ENCODE data around the gene TNNI2. TPM values are rescaled to one million over a fixed set of nuclear protein-coding genes. Genes with fewer than 3 reads are reported as not detected.
A peak's percentile ranks its signal among the peaks of the same experiment; 100 is the strongest.
"Not testable (repeated sequence)": the region's sequence is repeated elsewhere in the genome, so short reads cannot be mapped to it uniquely, and the experiment has no call there.

The TNNI2 gene
- polyA plus RNA-seq, 1 donor from 2014 or later, result 8.0 TPM

GRCh38 chr11:1874441-1875092 is 35.8 kb downstream of the TNNI2 start:
- H3K4me3 Mint-ChIP-seq, H3K27ac Mint-ChIP-seq, H3K9me3 Mint-ChIP-seq, H3K36me3 Mint-ChIP-seq, H3K27me3 Mint-ChIP-seq: not testable (repeated sequence)
- peaks cover 0 to 24% (median 18%) of the 10 kb centered on the region in 3 donors for H3K4me1 Mint-ChIP-seq

GRCh38 chr11:1875093-1875850 is 36.5 kb downstream of the TNNI2 start:
- H3K36me3 Mint-ChIP-seq, result no peaks in the 10 kb centered on the region
- H3K27me3 Mint-ChIP-seq, result no peaks in the 10 kb centered on the region
- peak overlapping the region in 2 of 3 donors; percentile 23 to 56 for H3K27ac Mint-ChIP-seq
- no peak overlapping the region for H3K4me3 Mint-ChIP-seq
- H3K4me1 Mint-ChIP-seq, result peaks cover 4 to 29% (median 21%) of the 10 kb centered on the region in 3 donors
- H3K9me3 Mint-ChIP-seq, result no peaks in the 10 kb centered on the region

GRCh38 chr11:1875851-1876301 is 37.1 kb downstream of the TNNI2 start:
- not testable (repeated sequence) for H3K9me3 Mint-ChIP-seq, H3K4me3 Mint-ChIP-seq, H3K27me3 Mint-ChIP-seq, H3K36me3 Mint-ChIP-seq, H3K27ac Mint-ChIP-seq
- peaks cover 8 to 28% (median 19%) of the 10 kb centered on the region in 3 donors for H3K4me1 Mint-ChIP-seq

- H3K4me1 Mint-ChIP-seq, result peaks cover 10 to 25% (median 17%) of the 10 kb centered on the region in 3 donors
- H3K27me3 Mint-ChIP-seq, result no peaks in the 10 kb centered on the region
- H3K36me3 Mint-ChIP-seq, result no peaks in the 10 kb centered on the region
- no peak overlapping the region for H3K27ac Mint-ChIP-seq
- no peaks in the 10 kb centered on the region for H3K9me3 Mint-ChIP-seq
- H3K4me3 Mint-ChIP-seq, result no peak overlapping the region
Observed at GRCh38 chr11:1876361-1877063, 37.7 kb downstream of the TNNI2 start.

- Mint-ChIP-seq H3K36me3 (no peaks in the 10 kb centered on the region), H3K27me3 (no peaks in the 10 kb centered on the region), H3K4me3 (no peak overlapping the region), H3K27ac (peak overlapping the region in 1 of 3 donors; percentile 76), H3K9me3 (no peaks in the 10 kb centered on the region), H3K4me1 (peaks cover 10 to 21% (median 16%) of the 10 kb centered on the region in 3 donors)
Observed at GRCh38 chr11:1877211-1878136, 38.7 kb downstream of the TNNI2 start.

- H3K27ac Mint-ChIP-seq, result peak overlapping the region in 2 of 3 donors; percentile 45 to 76
Observed at GRCh38 chr11:1878137-1879031, 39.6 kb downstream of the TNNI2 start.

GRCh38 chr11:1879342-1879940 is 40.7 kb downstream of the TNNI2 start:
- Mint-ChIP-seq H3K4me1 (peaks cover 10 to 17% (median 14%) of the 10 kb centered on the region in 3 donors), H3K9me3 (no peaks in the 10 kb centered on the region), H3K27me3 (no peaks in the 10 kb centered on the region), H3K27ac (peak overlapping the region in 2 of 3 donors; percentile 45 to 81), H3K36me3 (no peaks in the 10 kb centered on the region), H3K4me3 (peak overlapping the region in 1 of 4 donors; percentile 72)

More at GRCh38 chr11:1878137-1879031, 39.6 kb downstream of the TNNI2 start:
- H3K4me3 Mint-ChIP-seq, result no peak overlapping the region
- no peaks in the 10 kb centered on the region for H3K27me3 Mint-ChIP-seq
- peaks cover 10 to 17% (median 14%) of the 10 kb centered on the region in 3 donors for H3K4me1 Mint-ChIP-seq
- H3K9me3 Mint-ChIP-seq, result no peaks in the 10 kb centered on the region
- H3K36me3 Mint-ChIP-seq, result no peaks in the 10 kb centered on the region

GRCh38 chr11:1879941-1880720 is 41.4 kb downstream of the TNNI2 start:
- H3K4me3 Mint-ChIP-seq, result peak overlapping the region in 2 of 4 donors; percentile 70 to 72
- H3K27me3 Mint-ChIP-seq, result no peaks in the 10 kb centered on the region
- peaks cover 10 to 16% (median 14%) of the 10 kb centered on the region in 3 donors for H3K4me1 Mint-ChIP-seq
- no peaks in the 10 kb centered on the region for H3K9me3 Mint-ChIP-seq
- no peaks in the 10 kb centered on the region for H3K36me3 Mint-ChIP-seq
- H3K27ac Mint-ChIP-seq, result peak overlapping the region; percentile 70 to 81 (median 70)

- Mint-ChIP-seq H3K27ac (peak overlapping the region; percentile 23 to 70 (median 70)), H3K27me3 (no peaks in the 10 kb centered on the region), H3K36me3 (no peaks in the 10 kb centered on the region), H3K9me3 (no peaks in the 10 kb centered on the region), H3K4me3 (peak overlapping the region in 3 of 4 donors; percentile 32 to 71 (median 33)), H3K4me1 (peaks cover 10 to 13% (median 11%) of the 10 kb centered on the region in 3 donors)
Observed at GRCh38 chr11:1880746-1881441, 42.1 kb downstream of the TNNI2 start.

GRCh38 chr11:1881442-1882264 is 42.9 kb downstream of the TNNI2 start:
- H3K9me3 Mint-ChIP-seq, result no peaks in the 10 kb centered on the region
- peak overlapping the region in 2 of 4 donors; percentile 57 to 74 for H3K4me3 Mint-ChIP-seq
- peak overlapping the region in 2 of 3 donors; percentile 43 to 68 for H3K27ac Mint-ChIP-seq
- no peaks in the 10 kb centered on the region for H3K27me3 Mint-ChIP-seq
- peaks cover 10 to 13% (median 11%) of the 10 kb centered on the region in 3 donors for H3K4me1 Mint-ChIP-seq
- no peaks in the 10 kb centered on the region for H3K36me3 Mint-ChIP-seq

All from IgD-negative memory B cell (primary cell).